ENCODE data around the gene SP1.

SP1 gene

DNA sequence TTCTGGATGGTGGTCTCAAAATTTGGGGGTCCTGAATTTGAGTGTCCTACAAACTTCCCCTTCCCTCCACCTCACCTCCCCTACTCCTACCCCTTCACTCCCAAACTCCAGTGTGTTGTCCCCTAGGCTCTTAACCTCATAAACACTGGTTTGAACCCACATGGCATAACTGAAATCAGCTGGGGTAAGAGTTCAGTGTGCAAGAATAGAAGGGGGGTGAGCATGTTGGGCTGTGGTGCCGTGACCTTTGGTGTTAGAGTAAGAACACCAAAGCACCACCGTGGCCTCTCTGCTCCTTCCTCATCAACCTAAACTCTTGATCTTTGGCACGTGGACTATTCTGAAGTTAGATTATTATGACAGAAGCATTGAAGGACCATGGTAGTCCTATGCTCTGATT, 83.0 kb downstream of the SP1 start:
- H3K4me1 Mint-ChIP-seq (ENCODE audit: low read depth): peaks cover 72% of the 10 kb centered on the region
- H3K4me3 Mint-ChIP-seq: no peak overlapping the region
- peak overlapping the region; percentile 62 for H3K27ac Mint-ChIP-seq
- peaks cover 100% of the 10 kb centered on the region for H3K36me3 Mint-ChIP-seq (ENCODE audit: low read depth)
- H3K9me3 Mint-ChIP-seq: no peaks in the 10 kb centered on the region
- H3K27me3 Mint-ChIP-seq: no peaks in the 10 kb centered on the region
- no peak for DNase-seq

DNA sequence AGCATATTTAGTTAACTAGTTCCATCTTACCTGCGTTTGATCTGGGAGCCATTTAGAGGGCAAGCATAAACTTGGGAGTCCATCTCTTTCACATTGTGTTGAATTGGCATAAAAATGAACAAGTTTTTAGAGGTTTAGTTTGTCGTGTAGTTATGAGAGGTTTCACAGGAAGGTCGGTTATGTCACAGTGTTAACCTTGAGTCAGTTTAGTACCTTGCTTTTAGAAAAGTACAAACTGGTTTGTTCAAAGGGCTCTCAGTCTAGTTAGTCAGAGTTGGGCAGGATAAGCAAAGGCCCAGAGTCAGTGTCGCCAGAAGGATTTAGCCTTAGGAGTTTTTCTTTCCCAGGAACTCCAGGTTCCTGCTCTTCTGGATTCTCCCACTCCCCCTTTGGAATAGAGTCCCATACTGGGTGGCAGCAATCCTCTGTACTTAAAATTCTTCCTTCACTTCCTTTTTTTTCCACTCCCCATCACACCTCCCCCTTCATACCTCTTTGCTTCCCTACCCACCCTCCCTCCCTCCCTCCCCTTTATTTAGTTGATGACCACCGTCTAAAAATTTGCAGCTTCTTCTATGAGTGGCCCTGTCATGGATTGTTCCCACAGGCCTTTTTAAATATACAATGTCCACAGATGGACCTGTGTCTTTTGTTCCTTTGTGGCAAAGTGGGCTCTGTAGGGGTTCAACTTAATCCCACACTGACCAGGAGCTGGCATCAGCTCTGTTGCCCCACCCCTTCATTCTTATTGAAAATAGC, 84.0 kb downstream of the SP1 start:
- DNase-seq: no peak
- Mint-ChIP-seq H3K4me1 (ENCODE audit: low read depth) (peaks cover 67% of the 10 kb centered on the region), H3K4me3 (no peak overlapping the region), H3K36me3 (ENCODE audit: low read depth) (peaks cover 100% of the 10 kb centered on the region), H3K27me3 (no peaks in the 10 kb centered on the region), H3K27ac (peak overlapping the region; percentile 78), H3K9me3 (no peaks in the 10 kb centered on the region)

DNA sequence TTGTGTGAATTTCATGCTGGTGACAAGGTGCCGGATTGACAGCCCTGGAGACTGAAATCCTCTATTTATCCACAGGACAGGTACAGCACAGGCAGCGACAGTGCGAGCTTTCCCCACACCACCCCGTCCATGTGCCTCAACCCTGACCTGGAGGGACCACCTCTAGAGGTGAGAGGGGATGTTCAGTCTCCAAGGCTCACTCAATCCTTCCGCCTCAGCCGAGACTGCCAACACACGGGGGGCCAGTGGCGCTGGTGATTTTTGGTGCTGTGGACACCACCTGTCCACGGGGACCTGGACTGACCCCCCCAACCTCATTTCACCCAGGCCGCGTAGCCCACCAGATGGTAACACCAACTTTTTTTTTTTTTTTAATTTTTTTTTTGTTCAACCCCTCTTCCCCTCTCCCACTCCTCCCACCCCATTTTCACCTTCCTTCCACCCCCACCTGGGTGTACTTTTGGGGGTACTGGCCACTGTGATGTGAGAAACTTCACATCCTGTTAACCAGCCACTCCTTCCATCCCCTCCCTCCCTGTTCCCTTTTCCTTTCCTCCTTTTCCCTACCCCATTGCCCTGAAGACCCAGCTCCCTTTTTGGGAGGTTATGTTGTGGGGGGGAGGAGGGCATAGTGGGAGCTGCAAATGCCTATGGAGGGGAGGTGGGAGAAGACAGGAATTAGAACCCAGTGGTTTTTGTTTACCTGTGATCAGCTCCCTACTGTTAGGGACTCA, 84.9 kb downstream of the SP1 start:
- H3K36me3 Mint-ChIP-seq (ENCODE audit: low read depth): peaks cover 100% of the 10 kb centered on the region
- H3K4me3 Mint-ChIP-seq: no peak overlapping the region
- peaks cover 61% of the 10 kb centered on the region for H3K4me1 Mint-ChIP-seq (ENCODE audit: low read depth)
- no peaks in the 10 kb centered on the region for H3K27me3 Mint-ChIP-seq
- H3K27ac Mint-ChIP-seq: peak overlapping the region; percentile 78
- H3K9me3 Mint-ChIP-seq: no peaks in the 10 kb centered on the region
- DNase-seq: no peak

DNA sequence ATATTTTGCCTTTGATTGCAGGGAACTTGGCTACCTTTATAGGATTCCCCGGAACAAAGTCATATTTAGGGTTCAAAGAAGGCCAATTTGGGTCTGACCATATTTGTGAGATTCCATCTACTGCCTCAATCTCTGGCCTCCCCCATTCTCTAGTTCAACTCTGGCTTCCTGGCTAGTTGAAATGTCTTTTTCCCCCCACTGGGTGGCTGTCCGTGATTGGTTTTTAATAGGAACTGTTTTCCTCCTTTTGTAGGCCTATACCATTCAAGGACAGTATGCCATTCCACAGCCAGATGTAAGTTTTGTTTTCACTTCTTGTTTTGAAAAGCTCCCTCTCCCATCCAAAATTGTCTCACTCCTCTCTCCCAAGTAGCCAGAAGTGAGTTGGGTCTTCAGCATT, 85.7 kb downstream of the SP1 start:
- Mint-ChIP-seq H3K36me3 (ENCODE audit: low read depth) (peaks cover 99% of the 10 kb centered on the region), H3K9me3 (no peaks in the 10 kb centered on the region), H3K4me3 (no peak overlapping the region), H3K27me3 (no peaks in the 10 kb centered on the region), H3K4me1 (ENCODE audit: low read depth) (peaks cover 57% of the 10 kb centered on the region), H3K27ac (peak overlapping the region; percentile 56)
- DNase-seq: no peak
